A549 treated with ZK216348 at 1 μM for 4 hours (cell line): ENCODE data around the gene EYA2. TPM values are rescaled to one million over a fixed set of nuclear protein-coding genes. Genes with fewer than 3 reads are reported as not detected.

Source experiments
- total RNA-seq: library from RNA; stranded (reverse); fragments of 200-300 nt; extraction: Qiagen RNA extraction; gene quantifications from 5 replicates; pipeline ENCODE4 v1.2.3, GENCODE V29; 2022; ENCODE audit warnings: low read depth

The EYA2 gene
- 2.4 to 3.8 TPM (median 2.6 TPM) in 5 replicates for total RNA-seq

DNA sequence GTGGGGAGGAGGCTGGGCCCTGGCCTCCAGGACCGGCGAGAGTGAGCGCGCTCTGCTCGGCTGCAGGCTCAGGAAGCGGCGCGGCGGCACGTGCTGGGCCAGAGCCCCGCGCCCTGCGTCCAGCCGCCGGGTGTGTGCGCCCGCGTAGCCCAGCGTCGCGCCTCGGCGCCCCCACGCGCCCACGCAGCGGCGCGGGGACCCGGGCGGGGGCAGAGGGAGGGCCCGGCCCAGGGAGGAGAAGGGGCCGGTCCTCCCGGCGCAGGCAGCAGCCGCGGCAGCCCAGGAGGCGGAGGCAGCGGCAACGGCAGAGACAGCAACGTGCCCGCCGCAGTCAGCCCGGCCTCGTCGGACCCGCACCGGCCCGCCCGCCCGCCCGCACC is at the start of gene EYA2:
EYA2 (plus strand) TSS at position 265 of the 380 bp plus-strand sequence. CDS start 95,168 bp downstream, outside the sequence.

Other genes starting within 250 kb of the EYA2 start
- 0.21 TPM in 1 of 5 replicates, not detected in the others for gene SLC13A3, start 243.4 kb upstream of the EYA2 start, total RNA-seq
- gene TP53RK, start 205.4 kb upstream of the EYA2 start, total RNA-seq, result 11.9 to 14.1 TPM (median 13.4 TPM) in 5 replicates
- not detected in 5 replicates for gene SLC2A10, start 185.2 kb upstream of the EYA2 start, total RNA-seq